HEK293 (cell line): Measurements from ENCODE around the gene THRSP.
A peak's percentile ranks its signal among the peaks of the same experiment; 100 is the strongest.

Experiments used
- CTCF ChIA-PET: fragments of 350-600 bp; formaldehyde crosslinking; extraction: SDS; loops from one replicate; lab custom pipeline; 2021; ENCODE audit warnings: antibody characterized with exemption; lab: Yijun Ruan, JAX
- POLR2A ChIA-PET: fragments of 300-600 bp; formaldehyde crosslinking; extraction: SDS; loops from one replicate; lab custom pipeline; 2020; ENCODE audit warnings: antibody characterized with exemption, inconsistent platforms; lab: Yijun Ruan, JAX
- H3K27ac ChIP-seq: fragments of 200-500 bp; sonication (Bioruptor generic); 2 replicates; pipeline ENCODE4 v1.5.1; 2014; ENCODE audit warnings: low read depth, low read length, control low read depth, inconsistent platforms; ENCODE audit errors: extremely low read depth
- H3K36me3 ChIP-seq, 2 experiments: fragments of 200-500 bp in 1 of 2; sonication (Bioruptor generic) in 1 of 2; 1 replicate in 1 of 2; 2 replicates in 1 of 2; pipeline ENCODE4 v1.5.1; 2014 to 2017; ENCODE audit warnings: inconsistent platforms in 2 of 2, low read length in 2 of 2; ENCODE audit not compliant: control insufficient read depth in 2 of 2, insufficient read depth in 1 of 2
- H3K4me1 ChIP-seq: fragments of 200-500 bp; sonication (Bioruptor generic); 2 replicates; pipeline ENCODE4 v1.5.1; 2014; ENCODE audit warnings: mild to moderate bottlenecking, low read length, inconsistent platforms; ENCODE audit not compliant: control insufficient read depth, insufficient read depth
- H3K4me3 ChIP-seq: 2 replicates; pipeline ENCODE4 v1.5.1; 2011; ENCODE audit warnings: low read depth, mild to moderate bottlenecking, control low read depth, low read length, moderate library complexity
- H3K9me3 ChIP-seq: fragments of 200-500 bp; sonication (Bioruptor generic); 2 replicates; pipeline ENCODE4 v1.5.1; 2014; ENCODE audit warnings: low read depth, low read length, inconsistent platforms; ENCODE audit not compliant: control insufficient read depth, insufficient read depth
- EGR2 ChIP-seq: fragments of 450-650 bp; formaldehyde crosslinking; IDR thresholded peaks from 2 replicates; pipeline ENCODE4 v1.5.1; 2016; ENCODE audit warnings: low read depth, missing biosample characterization, missing genetic modification characterization
- GLIS2 ChIP-seq: fragments of 450-650 bp; formaldehyde crosslinking; IDR thresholded peaks from 2 replicates; pipeline ENCODE4 v1.5.1; 2016; ENCODE audit warnings: missing biosample characterization, missing genetic modification characterization
- KLF1 ChIP-seq: fragments of 450-650 bp; formaldehyde crosslinking; IDR thresholded peaks from 2 replicates; pipeline ENCODE4 v1.5.1; 2016; ENCODE audit warnings: missing biosample characterization, missing genetic modification characterization
- KLF16 ChIP-seq: fragments of 450-650 bp; formaldehyde crosslinking; IDR thresholded peaks from 2 replicates; pipeline ENCODE4 v1.5.1; 2017; ENCODE audit warnings: missing biosample characterization, missing genetic modification characterization
- PRDM6 ChIP-seq: fragments of 450-650 bp; formaldehyde crosslinking; IDR thresholded peaks from 2 replicates; pipeline ENCODE4 v1.5.1; 2017; ENCODE audit warnings: missing biosample characterization, missing genetic modification characterization
- RBAK ChIP-seq: fragments of 450-650 bp; formaldehyde crosslinking; IDR thresholded peaks from 2 replicates; pipeline ENCODE4 v1.5.1; 2016; ENCODE audit warnings: missing biosample characterization, missing genetic modification characterization
- REPIN1 ChIP-seq: fragments of 450-650 bp; formaldehyde crosslinking; IDR thresholded peaks from 2 replicates; pipeline ENCODE4 v1.5.1; 2017; ENCODE audit warnings: missing biosample characterization, missing genetic modification characterization, low read depth
- SP7 ChIP-seq: fragments of 450-650 bp; formaldehyde crosslinking; IDR thresholded peaks from 2 replicates; pipeline ENCODE4 v1.5.1; 2016; ENCODE audit warnings: missing biosample characterization, missing genetic modification characterization
- ZFHX2 ChIP-seq: fragments of 450-650 bp; formaldehyde crosslinking; conservative IDR thresholded peaks from 2 replicates; pipeline ENCODE4 v1.5.1; 2016; ENCODE audit warnings: missing biosample characterization, missing genetic modification characterization
- ZFP3 ChIP-seq: fragments of 450-650 bp; formaldehyde crosslinking; IDR thresholded peaks from 2 replicates; pipeline ENCODE4 v1.5.1; 2016; ENCODE audit warnings: low read depth, missing biosample characterization, missing genetic modification characterization
- ZNF133 ChIP-seq: fragments of 450-650 bp; formaldehyde crosslinking; IDR thresholded peaks from 2 replicates; pipeline ENCODE4 v1.5.1; 2016; ENCODE audit warnings: missing biosample characterization, missing genetic modification characterization
- ZNF157 ChIP-seq: fragments of 450-650 bp; formaldehyde crosslinking; IDR thresholded peaks from 2 replicates; pipeline ENCODE4 v1.5.1; 2016; ENCODE audit warnings: missing biosample characterization, missing genetic modification characterization
- ZNF2 ChIP-seq: fragments of 450-650 bp; formaldehyde crosslinking; IDR thresholded peaks from 2 replicates; pipeline ENCODE4 v1.5.1; 2016; ENCODE audit warnings: missing biosample characterization, missing genetic modification characterization
- ZNF26 ChIP-seq: fragments of 450-650 bp; formaldehyde crosslinking; IDR thresholded peaks from 2 replicates; pipeline ENCODE4 v1.5.1; 2016; ENCODE audit warnings: missing biosample characterization, missing genetic modification characterization
- ZNF266 ChIP-seq: fragments of 450-650 bp; formaldehyde crosslinking; IDR thresholded peaks from 2 replicates; pipeline ENCODE4 v1.5.1; 2016; ENCODE audit warnings: missing biosample characterization, missing genetic modification characterization, low read depth
- ZNF274 ChIP-seq, 2 experiments: fragments of 200-500 bp in 1 of 2; fragments of 450-650 bp in 1 of 2; sonication (Bioruptor generic) in 1 of 2; formaldehyde crosslinking in 1 of 2; IDR thresholded peaks; 2 replicates each; pipeline versions ENCODE4 v1.5.1 to v1.6.1; 2014 to 2016; ENCODE audit warnings: borderline replicate concordance in 1 of 2, inconsistent platforms in 1 of 2, low read length in 1 of 2, missing biosample characterization in 1 of 2, missing genetic modification characterization in 1 of 2
- ZNF341 ChIP-seq: fragments of 450-650 bp; formaldehyde crosslinking; IDR thresholded peaks from 2 replicates; pipeline ENCODE4; 2016; ENCODE audit warnings: low read depth, missing biosample characterization, missing genetic modification characterization
- ZNF366 ChIP-seq: fragments of 450-650 bp; formaldehyde crosslinking; conservative IDR thresholded peaks from 2 replicates; pipeline ENCODE4 v1.5.1; 2016; ENCODE audit warnings: missing biosample characterization, missing genetic modification characterization
- ZNF571 ChIP-seq: fragments of 450-650 bp; formaldehyde crosslinking; IDR thresholded peaks from 2 replicates; pipeline ENCODE4 v1.5.0; 2017; ENCODE audit warnings: missing biosample characterization, missing genetic modification characterization
- ZNF664 ChIP-seq: fragments of 450-650 bp; formaldehyde crosslinking; IDR thresholded peaks from 2 replicates; pipeline ENCODE4 v1.5.1; 2016; ENCODE audit warnings: missing biosample characterization, missing genetic modification characterization
- ZNF677 ChIP-seq: fragments of 450-650 bp; IDR thresholded peaks from 2 replicates; pipeline ENCODE4 v1.5.0; 2018; ENCODE audit warnings: missing biosample characterization, mild to moderate bottlenecking, missing genetic modification characterization, moderate library complexity
- ZNF76 ChIP-seq: fragments of 450-650 bp; formaldehyde crosslinking; IDR thresholded peaks from 2 replicates; pipeline ENCODE4; 2016; ENCODE audit warnings: low read depth, missing biosample characterization, missing genetic modification characterization, borderline replicate concordance
- ZSCAN16 ChIP-seq: fragments of 450-650 bp; formaldehyde crosslinking; IDR thresholded peaks from 2 replicates; pipeline ENCODE4 v1.5.1; 2016; ENCODE audit warnings: missing biosample characterization, missing genetic modification characterization
- ZXDB ChIP-seq: fragments of 450-650 bp; formaldehyde crosslinking; IDR thresholded peaks from 2 replicates; pipeline ENCODE4 v1.5.1; 2016; ENCODE audit warnings: missing biosample characterization, missing genetic modification characterization
- TF ChIP-seq, protein P1 (sequence below): fragments of 450-650 bp; formaldehyde crosslinking; IDR thresholded peaks from 2 replicates; pipeline ENCODE4 v1.5.1; 2017; ENCODE audit warnings: missing biosample characterization, missing genetic modification characterization
- TF ChIP-seq, protein P2 (sequence below): fragments of 450-650 bp; formaldehyde crosslinking; IDR thresholded peaks from 2 replicates; pipeline ENCODE4 v1.5.1; 2016; ENCODE audit warnings: missing biosample characterization, missing genetic modification characterization
- TF ChIP-seq, protein P3 (sequence below): fragments of 450-650 bp; formaldehyde crosslinking; IDR thresholded peaks from 2 replicates; pipeline ENCODE4 v1.5.1; 2017; ENCODE audit warnings: missing biosample characterization, missing genetic modification characterization

Gene THRSP

DNA sequence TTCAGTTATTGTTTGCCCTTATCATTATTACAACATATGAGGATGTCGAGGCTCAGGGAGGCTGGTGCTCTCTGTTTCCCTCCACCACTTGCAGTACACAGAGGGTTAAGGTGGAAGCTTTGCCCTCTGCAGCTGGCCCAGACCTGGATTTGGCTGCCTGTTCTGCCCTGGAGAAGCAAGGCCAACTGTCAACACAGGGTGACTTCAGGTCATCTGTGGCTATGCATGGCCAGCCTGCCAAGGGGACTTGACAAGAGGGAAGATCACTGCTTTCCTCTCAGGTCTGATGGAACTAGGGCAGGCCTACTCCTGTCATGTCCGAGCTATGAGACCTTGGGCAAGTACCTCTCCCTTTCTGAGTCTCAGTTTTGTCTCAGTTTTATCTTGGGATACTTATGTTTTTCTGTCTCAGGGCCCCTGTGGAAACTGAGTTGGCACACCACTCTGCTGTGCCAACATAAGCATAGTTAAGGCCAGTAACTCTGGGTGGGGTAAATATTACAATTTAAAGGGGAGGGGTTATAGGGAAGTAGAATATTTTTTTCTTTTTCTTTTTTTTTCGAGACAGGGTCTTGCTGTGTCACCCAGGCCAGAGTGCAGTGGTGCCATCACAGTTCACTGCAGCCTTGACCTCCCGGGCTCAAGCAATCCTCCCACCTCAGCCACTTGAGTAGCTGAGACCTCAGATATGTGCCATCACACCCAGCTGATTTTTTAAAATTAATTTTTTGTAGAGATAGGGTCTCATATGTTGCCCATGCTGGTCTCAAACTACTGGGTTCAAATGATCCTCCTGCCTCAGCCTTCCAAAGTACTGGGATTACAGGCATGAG, 2.4 kb upstream of the THRSP start:
- POLR2A ChIA-PET, result interaction anchor here (0.6 kb wide), 1 partner anchor 163 kb away, joined by 4 read pairs; no protein-coding TSS in a partner anchor
- Histone ChIP-seq H3K4me3 (no peak overlapping the region), H3K36me3 (no peaks in the 10 kb centered on the region), H3K4me1 (no peaks in the 10 kb centered on the region), H3K9me3 (no peaks in the 10 kb centered on the region), H3K27ac (no peak overlapping the region)
- CTCF ChIA-PET, result interaction anchor here (0.9 kb wide), 1 partner anchor 9 kb away, joined by 4 read pairs; no protein-coding TSS in a partner anchor
- TF ChIP-seq KLF16 (tag by site-specific recombination), result no peak
- TF ChIP-seq GLIS2 (tag by site-specific recombination), result no peak
- TF ChIP-seq PRDM6 (tag by site-specific recombination), result no peak
- TF ChIP-seq ZNF677 (tag by site-specific recombination), result no peak
- no peak for TF ChIP-seq ZNF133 (tag by site-specific recombination)
- TF ChIP-seq ZNF571 (tag by site-specific recombination), result no peak
- no peak for TF ChIP-seq ZNF664 (tag by site-specific recombination)
- no peak for TF ChIP-seq ZNF341
- no peak for TF ChIP-seq ZNF274 (IDR thresholded peaks at IDR 0.05; ENCODE audit: low read length)
- no peak for TF ChIP-seq ZNF274 (tag by site-specific recombination; IDR thresholded peaks at IDR 0.05; ENCODE audit: borderline replicate concordance)
- TF ChIP-seq REPIN1, result no peak
- TF ChIP-seq, protein P1, sequence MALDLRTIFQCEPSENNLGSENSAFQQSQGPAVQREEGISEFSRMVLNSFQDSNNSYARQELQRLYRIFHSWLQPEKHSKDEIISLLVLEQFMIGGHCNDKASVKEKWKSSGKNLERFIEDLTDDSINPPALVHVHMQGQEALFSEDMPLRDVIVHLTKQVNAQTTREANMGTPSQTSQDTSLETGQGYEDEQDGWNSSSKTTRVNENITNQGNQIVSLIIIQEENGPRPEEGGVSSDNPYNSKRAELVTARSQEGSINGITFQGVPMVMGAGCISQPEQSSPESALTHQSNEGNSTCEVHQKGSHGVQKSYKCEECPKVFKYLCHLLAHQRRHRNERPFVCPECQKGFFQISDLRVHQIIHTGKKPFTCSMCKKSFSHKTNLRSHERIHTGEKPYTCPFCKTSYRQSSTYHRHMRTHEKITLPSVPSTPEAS (tag by site-specific recombination), result no peak
- no peak for TF ChIP-seq ZNF76 (tag by site-specific recombination)
- TF ChIP-seq ZSCAN16 (tag by site-specific recombination), result no peak
- no peak for TF ChIP-seq RBAK (tag by site-specific recombination)
- no peak for TF ChIP-seq ZXDB (tag by site-specific recombination)
- no peak for TF ChIP-seq ZNF266 (tag by site-specific recombination)

- Histone ChIP-seq H3K4me1 (no peaks in the 10 kb centered on the region), H3K4me3 (no peak overlapping the region), H3K36me3 (no peaks in the 10 kb centered on the region), H3K9me3 (no peaks in the 10 kb centered on the region), H3K27ac (no peak overlapping the region)
- ChIA-PET POLR2A (no interaction called here), CTCF (no interaction called here)
- TF ChIP-seq SP7 (tag by site-specific recombination) (no peak), ZNF366 (no peak), ZNF157 (tag by site-specific recombination) (no peak), ZFP3 (tag by site-specific recombination) (no peak), ZFHX2 (tag by site-specific recombination) (peak; percentile 94), EGR2 (tag by site-specific recombination) (peak; percentile 96), ZNF2 (tag by site-specific recombination) (no peak), ZNF26 (tag by site-specific recombination) (no peak), KLF1 (tag by site-specific recombination) (no peak)
- TF ChIP-seq, protein P2, sequence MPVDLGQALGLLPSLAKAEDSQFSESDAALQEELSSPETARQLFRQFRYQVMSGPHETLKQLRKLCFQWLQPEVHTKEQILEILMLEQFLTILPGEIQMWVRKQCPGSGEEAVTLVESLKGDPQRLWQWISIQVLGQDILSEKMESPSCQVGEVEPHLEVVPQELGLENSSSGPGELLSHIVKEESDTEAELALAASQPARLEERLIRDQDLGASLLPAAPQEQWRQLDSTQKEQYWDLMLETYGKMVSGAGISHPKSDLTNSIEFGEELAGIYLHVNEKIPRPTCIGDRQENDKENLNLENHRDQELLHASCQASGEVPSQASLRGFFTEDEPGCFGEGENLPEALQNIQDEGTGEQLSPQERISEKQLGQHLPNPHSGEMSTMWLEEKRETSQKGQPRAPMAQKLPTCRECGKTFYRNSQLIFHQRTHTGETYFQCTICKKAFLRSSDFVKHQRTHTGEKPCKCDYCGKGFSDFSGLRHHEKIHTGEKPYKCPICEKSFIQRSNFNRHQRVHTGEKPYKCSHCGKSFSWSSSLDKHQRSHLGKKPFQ (tag by site-specific recombination), result no peak
- TF ChIP-seq, protein P3, sequence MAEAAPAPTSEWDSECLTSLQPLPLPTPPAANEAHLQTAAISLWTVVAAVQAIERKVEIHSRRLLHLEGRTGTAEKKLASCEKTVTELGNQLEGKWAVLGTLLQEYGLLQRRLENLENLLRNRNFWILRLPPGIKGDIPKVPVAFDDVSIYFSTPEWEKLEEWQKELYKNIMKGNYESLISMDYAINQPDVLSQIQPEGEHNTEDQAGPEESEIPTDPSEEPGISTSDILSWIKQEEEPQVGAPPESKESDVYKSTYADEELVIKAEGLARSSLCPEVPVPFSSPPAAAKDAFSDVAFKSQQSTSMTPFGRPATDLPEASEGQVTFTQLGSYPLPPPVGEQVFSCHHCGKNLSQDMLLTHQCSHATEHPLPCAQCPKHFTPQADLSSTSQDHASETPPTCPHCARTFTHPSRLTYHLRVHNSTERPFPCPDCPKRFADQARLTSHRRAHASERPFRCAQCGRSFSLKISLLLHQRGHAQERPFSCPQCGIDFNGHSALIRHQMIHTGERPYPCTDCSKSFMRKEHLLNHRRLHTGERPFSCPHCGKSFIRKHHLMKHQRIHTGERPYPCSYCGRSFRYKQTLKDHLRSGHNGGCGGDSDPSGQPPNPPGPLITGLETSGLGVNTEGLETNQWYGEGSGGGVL (tag by site-specific recombination), result 0 out of 2 replicates have a peak, but pooled peaks have one; percentile 34
Observed at GRCh38 chr11:78061921-78062311, 1.7 kb upstream of the THRSP start.
